AG10803 (cell line): ENCODE measurements around the gene MAP4K5.
"Not testable (repeated sequence)": the region's sequence is repeated elsewhere in the genome, so short reads cannot be mapped to it uniquely, and the experiment has no call there.

ENCODE experiments used
- DNase-seq: peaks from one replicate; pipeline ENCODE4 v3.0.0; 2010; ENCODE audit warnings: low read depth
- H3K4me3 ChIP-seq: 2 replicates; pipeline ENCODE4 v1.5.1; 2011; ENCODE audit warnings: mild to moderate bottlenecking, low read length, control low read depth
- TF ChIP-seq, protein P1 (sequence below): conservative IDR thresholded peaks from 2 replicates; pipeline ENCODE4 v1.5.1; 2011; ENCODE audit warnings: mild to moderate bottlenecking, low read length, control low read depth, inconsistent platforms

MAP4K5 gene

DNA sequence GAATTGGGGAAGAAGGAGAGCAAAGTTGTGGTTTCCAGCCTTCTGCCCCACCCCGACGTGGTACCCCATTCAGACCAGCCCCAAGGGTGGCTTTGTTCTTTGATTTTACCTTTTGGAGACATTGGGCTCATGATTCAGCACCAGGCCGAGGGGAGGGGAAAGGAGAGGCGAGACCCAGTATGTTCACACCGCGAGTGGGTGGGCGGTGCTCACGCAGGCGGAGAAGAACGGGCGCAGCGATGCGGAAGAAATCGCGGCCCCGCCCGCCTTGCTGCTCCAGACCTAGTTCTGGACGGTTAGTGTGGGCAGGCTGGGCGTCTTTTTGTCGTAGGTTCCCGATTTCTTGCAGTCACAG is 28.5 kb upstream of the MAP4K5 start:
- peak overlapping the region; percentile 78 for H3K4me3 ChIP-seq
- peak; percentile 65 for DNase-seq
- TF ChIP-seq, protein P1, sequence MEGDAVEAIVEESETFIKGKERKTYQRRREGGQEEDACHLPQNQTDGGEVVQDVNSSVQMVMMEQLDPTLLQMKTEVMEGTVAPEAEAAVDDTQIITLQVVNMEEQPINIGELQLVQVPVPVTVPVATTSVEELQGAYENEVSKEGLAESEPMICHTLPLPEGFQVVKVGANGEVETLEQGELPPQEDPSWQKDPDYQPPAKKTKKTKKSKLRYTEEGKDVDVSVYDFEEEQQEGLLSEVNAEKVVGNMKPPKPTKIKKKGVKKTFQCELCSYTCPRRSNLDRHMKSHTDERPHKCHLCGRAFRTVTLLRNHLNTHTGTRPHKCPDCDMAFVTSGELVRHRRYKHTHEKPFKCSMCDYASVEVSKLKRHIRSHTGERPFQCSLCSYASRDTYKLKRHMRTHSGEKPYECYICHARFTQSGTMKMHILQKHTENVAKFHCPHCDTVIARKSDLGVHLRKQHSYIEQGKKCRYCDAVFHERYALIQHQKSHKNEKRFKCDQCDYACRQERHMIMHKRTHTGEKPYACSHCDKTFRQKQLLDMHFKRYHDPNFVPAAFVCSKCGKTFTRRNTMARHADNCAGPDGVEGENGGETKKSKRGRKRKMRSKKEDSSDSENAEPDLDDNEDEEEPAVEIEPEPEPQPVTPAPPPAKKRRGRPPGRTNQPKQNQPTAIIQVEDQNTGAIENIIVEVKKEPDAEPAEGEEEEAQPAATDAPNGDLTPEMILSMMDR, result no peak

DNA sequence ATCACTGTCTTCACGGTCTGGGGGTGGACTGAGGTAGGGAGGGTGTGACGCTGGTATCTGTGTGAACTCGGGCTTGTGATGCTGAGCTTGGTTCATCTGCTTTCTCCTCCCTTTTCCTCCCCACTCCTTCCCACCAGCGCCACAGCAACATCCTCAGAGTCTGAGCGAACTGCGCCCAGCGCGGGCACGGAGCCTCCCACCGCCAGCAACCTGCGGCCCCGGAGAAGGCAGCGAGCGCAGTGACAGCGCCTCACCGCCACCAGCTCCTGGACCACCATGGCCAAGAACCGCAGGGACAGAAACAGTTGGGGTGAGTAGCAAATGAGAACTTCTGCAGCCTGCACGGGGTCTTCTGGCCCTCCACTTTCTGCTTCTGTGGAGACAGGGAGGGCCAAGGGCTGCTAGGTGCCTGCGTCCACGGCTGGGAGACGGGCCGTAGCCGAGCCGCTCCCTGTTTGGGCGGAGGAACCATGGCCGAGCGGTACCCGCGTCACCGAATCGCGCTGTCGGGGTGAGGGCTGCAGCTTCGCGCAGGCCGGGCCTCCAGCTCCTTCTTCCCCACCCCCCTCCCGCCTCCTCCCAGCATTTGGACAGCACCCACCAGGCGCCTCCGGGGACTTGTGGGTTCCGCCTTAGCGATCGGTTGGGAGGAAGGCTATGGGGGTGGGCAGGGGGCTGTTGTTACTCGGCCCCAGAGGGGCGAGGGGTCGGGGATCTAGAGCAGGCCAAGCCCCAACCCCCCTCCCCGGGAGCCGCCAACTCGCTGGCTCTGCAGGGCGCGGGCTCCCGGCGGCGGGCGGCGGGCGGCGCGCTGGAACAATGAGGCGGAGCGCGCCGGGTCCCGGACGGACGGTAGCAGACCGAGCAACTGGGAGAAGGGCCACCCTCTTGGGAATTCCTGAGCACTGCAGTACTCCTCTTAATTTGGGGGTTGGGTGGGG is 27.9 kb upstream of the MAP4K5 start, which contains the start of gene ATL1:
Gene ATL1, plus strand, starts transcription at position 156 of the 941 bp plus-strand sequence. Its CDS starts 121 bp downstream, at position 277.
- peak; percentile 65 for DNase-seq
- peak within 1 kb of the TSS; percentile 78 for H3K4me3 ChIP-seq
- TF ChIP-seq, protein P1, result no peak

DNA sequence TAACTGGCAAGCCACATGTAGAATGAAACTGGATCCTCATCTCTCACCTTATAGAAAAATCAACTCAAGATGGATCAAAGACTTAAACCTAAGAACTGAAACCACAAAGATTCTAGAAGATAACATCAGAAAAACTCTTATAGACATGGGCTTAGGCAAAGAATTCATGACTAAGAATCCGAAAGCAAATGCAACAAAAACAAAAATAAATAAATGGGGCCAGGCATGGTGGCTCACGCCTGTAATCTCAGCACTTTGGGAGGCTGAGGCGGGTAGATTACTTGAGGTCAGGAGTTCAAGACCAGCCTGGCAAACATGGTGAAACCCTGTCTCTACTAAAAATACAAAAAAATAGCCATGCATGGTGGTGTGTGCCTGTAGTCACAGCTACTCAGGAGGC is 20.4 kb upstream of the MAP4K5 start:
- not testable (repeated sequence) for DNase-seq

DNA sequence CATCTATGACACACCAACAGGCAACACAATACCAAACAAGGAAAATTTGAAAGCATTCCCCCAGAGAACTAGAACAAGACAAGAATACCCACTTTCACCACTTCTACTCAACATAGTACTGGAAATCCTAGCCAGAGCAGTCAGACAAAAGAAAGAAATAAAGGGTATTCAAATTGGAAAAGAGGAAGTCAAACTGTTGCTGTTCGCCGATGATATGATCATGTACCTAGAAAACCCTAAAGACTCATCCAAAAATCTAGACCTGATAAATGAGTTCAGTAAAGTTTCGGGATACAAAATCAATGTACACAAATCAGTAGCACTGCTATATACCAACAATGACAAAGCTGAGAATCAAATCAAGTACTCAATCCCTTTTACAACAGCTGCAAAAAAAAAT is 19.5 kb upstream of the MAP4K5 start:
- DNase-seq, result no peak
- TF ChIP-seq, protein P1, result no peak
- H3K4me3 ChIP-seq, result no peak overlapping the region

More for the DNA sequence above, 20.4 kb upstream of the MAP4K5 start:
- not testable (repeated sequence) for H3K4me3 ChIP-seq

DNA sequence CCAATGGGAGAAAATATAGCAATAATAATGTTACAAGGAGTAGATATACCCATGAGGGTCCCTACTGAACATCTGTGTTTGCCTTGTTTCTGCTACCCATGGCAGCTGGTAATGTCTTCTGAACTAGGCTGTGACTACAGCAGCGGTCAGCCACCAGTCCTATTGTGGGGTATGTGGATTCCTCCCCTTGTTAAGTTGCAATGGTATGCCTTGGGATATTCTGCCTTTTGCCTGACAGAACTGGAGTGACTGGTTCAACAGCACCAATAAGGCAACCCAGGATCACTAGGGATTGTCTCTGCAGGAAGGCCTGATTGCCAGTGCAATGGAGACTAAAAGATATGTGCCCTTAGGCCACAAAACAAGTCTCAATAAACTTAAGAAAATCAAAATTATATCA is 17.9 kb upstream of the MAP4K5 start:
- TF ChIP-seq, protein P1, result no peak
- no peak for DNase-seq
- H3K4me3 ChIP-seq, result no peak overlapping the region

DNA sequence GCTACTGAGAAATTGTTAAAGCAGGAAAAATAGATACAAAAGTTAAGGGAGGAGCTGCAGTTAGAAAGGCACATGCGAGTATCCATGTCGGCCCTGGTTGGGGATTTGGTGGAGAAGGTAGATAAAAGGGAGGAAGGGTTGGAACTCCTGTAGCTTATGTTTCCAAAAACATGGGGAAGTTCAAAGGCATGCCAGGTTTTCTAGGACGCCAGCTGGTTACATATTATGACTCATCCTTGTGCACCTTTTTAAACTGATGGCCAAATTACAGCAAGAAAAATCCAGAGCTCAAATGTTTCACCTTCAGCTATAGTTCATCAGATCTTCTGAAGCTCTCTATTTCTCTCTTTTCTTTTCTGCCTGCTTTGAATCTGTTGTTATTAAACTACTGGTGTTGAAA is 13.2 kb upstream of the MAP4K5 start:
- TF ChIP-seq, protein P1, result no peak
- H3K4me3 ChIP-seq, result no peak overlapping the region
- no peak for DNase-seq

DNA sequence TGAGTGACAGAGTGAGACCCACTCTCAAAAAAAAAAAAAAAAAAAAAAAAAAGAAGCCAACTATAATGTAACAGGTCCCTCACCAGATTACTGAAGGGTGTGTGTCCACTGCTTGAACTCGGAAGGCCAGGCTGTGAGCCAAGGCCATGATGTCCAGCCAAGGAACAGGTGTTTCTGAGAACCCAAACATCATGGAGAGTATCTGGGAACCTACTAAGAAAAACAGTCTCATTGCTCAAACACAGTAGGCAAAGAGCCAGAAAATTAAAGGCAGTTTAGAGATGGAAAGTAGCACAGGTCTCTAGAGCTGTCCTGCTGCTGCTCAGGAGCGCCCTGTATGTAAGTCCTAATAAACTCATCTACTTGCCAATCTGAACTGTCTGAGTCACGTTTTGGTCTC is 12.5 kb upstream of the MAP4K5 start:
- TF ChIP-seq, protein P1, result no peak
- no peak overlapping the region for H3K4me3 ChIP-seq
- no peak for DNase-seq
